ENCODE measurements around the gene BIN2.

The BIN2 gene

DNA sequence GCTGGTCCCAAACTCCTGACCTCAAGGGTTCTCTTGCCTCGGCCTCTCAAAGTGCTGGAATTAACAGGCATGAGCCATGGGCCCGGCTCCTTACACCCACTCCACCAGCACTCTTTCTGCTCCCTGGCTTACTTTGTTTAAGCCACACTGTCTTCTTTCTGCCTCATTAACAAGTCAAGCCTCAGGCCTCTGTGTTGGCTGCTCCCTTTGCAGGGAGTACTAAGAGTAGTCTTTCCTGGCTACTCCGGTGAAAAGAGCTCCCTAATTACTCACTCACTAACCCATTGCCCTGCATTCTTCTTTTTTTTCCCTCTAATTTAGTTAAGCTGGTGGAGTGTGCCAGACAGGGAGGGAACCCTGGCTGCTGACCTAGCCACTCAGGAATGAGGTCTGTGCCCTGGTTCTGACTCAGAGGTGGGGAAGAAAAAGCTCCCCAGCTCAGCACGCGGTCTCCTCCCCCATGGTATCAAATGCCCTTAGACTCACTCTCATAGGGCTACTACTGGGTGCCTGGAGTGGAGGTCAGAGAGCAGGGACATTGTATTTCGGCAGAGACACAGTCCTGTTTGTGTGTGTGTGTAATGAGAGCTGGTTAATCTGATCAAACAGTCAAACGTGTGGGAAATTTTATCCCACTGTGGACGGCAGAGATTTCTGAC, 47.5 kb upstream of the BIN2 start:
- H3K4me1 ChIP-seq (ENCODE audit: low read length): peaks cover 16% of the 10 kb centered on the region
- no peak for DNase-seq
- no peaks in the 10 kb centered on the region for H3K9me2 ChIP-seq (replicated peaks; ENCODE audit: insufficient read depth, low read length)
- no peaks in the 10 kb centered on the region for H3K79me2 ChIP-seq (ENCODE audit: low read length)
- no peak overlapping the region for H3K27ac ChIP-seq (ENCODE audit: low read length)
- H3K9ac ChIP-seq (ENCODE audit: low read length): no peak overlapping the region
- no peaks in the 10 kb centered on the region for H4K20me1 ChIP-seq (ENCODE audit: insufficient read depth, low read length)
- peaks cover 12% of the 10 kb centered on the region for H3F3A ChIP-seq (ENCODE audit: insufficient read depth, low read length)
- no peaks in the 10 kb centered on the region for H3K36me3 ChIP-seq (replicated peaks; ENCODE audit: insufficient read depth, low read length)
- no peaks in the 10 kb centered on the region for H3K9me3 ChIP-seq (replicated peaks; ENCODE audit: insufficient read depth, low read length)
- TF ChIP-seq, protein P1, sequence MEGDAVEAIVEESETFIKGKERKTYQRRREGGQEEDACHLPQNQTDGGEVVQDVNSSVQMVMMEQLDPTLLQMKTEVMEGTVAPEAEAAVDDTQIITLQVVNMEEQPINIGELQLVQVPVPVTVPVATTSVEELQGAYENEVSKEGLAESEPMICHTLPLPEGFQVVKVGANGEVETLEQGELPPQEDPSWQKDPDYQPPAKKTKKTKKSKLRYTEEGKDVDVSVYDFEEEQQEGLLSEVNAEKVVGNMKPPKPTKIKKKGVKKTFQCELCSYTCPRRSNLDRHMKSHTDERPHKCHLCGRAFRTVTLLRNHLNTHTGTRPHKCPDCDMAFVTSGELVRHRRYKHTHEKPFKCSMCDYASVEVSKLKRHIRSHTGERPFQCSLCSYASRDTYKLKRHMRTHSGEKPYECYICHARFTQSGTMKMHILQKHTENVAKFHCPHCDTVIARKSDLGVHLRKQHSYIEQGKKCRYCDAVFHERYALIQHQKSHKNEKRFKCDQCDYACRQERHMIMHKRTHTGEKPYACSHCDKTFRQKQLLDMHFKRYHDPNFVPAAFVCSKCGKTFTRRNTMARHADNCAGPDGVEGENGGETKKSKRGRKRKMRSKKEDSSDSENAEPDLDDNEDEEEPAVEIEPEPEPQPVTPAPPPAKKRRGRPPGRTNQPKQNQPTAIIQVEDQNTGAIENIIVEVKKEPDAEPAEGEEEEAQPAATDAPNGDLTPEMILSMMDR (IDR thresholded peaks at IDR 0.05; ENCODE audit: low read length): no peak
- TF ChIP-seq EZH2phosphoT487 (IDR thresholded peaks at IDR 0.05; ENCODE audit: low read length): no peak
- no peak for TF ChIP-seq EZH2 (optimal IDR thresholded peaks at IDR 0.05; ENCODE audit: low read depth, low read length)
- no peak overlapping the region for H3K4me3 ChIP-seq (ENCODE audit: low read length)
- no peaks in the 10 kb centered on the region for H3K27me3 ChIP-seq (replicated peaks; ENCODE audit: insufficient read depth, low read length)
- no peak overlapping the region for H3K4me2 ChIP-seq (ENCODE audit: low read depth, low read length)
- no peak overlapping the region for H2AFZ ChIP-seq (ENCODE audit: low read length)

DNA sequence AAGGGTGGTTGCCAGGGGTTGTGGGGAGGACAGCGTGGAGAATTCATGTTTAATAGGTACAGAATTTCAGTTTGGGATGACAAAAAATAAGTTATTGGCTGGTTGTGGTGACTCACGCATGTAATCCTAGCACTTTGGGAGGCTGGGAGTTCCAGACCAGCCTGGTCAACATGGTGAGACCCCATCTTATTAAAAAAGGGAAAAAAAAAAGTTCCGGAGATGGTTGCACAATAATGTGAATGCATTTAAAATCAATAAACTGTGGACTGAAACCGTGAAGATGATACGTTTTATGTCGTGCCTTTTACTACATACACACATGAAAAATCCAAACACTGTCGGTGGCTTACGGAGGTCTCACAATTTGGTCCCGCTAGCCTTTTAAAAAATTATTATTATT, 46.7 kb upstream of the BIN2 start:
- H3K27me3 ChIP-seq (replicated peaks; ENCODE audit: insufficient read depth, low read length): no peaks in the 10 kb centered on the region
- H3K9me2 ChIP-seq (replicated peaks; ENCODE audit: insufficient read depth, low read length): no peaks in the 10 kb centered on the region
- no peaks in the 10 kb centered on the region for H3K9me3 ChIP-seq (replicated peaks; ENCODE audit: insufficient read depth, low read length)
- H3K4me2 ChIP-seq (ENCODE audit: low read depth, low read length): no peak overlapping the region
- no peaks in the 10 kb centered on the region for H3K36me3 ChIP-seq (replicated peaks; ENCODE audit: insufficient read depth, low read length)
- no peak overlapping the region for H3K27ac ChIP-seq (ENCODE audit: low read length)
- H3F3A ChIP-seq (ENCODE audit: insufficient read depth, low read length): peaks cover 12% of the 10 kb centered on the region
- TF ChIP-seq EZH2 (optimal IDR thresholded peaks at IDR 0.05; ENCODE audit: low read depth, low read length): no peak
- TF ChIP-seq, protein P1 (IDR thresholded peaks at IDR 0.05; ENCODE audit: low read length): no peak
- TF ChIP-seq EZH2phosphoT487 (IDR thresholded peaks at IDR 0.05; ENCODE audit: low read length): no peak
- H3K4me1 ChIP-seq (ENCODE audit: low read length): peaks cover 16% of the 10 kb centered on the region
- DNase-seq: no peak
- no peak overlapping the region for H3K9ac ChIP-seq (ENCODE audit: low read length)
- H2AFZ ChIP-seq (ENCODE audit: low read length): no peak overlapping the region
- H3K4me3 ChIP-seq (ENCODE audit: low read length): no peak overlapping the region
- no peaks in the 10 kb centered on the region for H4K20me1 ChIP-seq (ENCODE audit: insufficient read depth, low read length)
- no peaks in the 10 kb centered on the region for H3K79me2 ChIP-seq (ENCODE audit: low read length)

DNA sequence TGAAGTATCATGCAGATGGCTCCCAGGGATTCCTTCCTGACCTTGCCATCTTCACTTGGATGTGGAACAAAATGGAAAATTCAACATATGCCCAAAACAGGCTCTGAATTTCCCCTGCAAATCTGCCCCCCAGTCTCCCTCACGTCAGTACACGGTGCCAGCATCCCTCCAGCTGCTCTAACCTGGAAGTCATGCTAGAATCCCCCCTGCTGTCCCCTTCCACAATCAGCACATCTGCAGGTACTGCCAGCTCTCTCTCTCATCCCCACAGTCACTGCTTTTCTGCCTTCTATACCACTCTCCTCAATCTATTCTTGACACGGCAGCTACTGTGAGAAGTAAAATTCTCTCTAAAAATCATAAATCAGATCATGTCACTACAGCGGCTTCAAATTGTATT, 45.6 kb upstream of the BIN2 start:
- Histone ChIP-seq H3K9me3 (replicated peaks; ENCODE audit: insufficient read depth, low read length) (no peaks in the 10 kb centered on the region), H3K4me1 (ENCODE audit: low read length) (peaks cover 16% of the 10 kb centered on the region), H3K4me2 (ENCODE audit: low read depth, low read length) (peak overlapping the region; percentile 68), H4K20me1 (ENCODE audit: insufficient read depth, low read length) (no peaks in the 10 kb centered on the region), H3F3A (ENCODE audit: insufficient read depth, low read length) (peaks cover 12% of the 10 kb centered on the region), H3K27ac (ENCODE audit: low read length) (peak overlapping the region; percentile 78), H3K36me3 (replicated peaks; ENCODE audit: insufficient read depth, low read length) (no peaks in the 10 kb centered on the region), H3K27me3 (replicated peaks; ENCODE audit: insufficient read depth, low read length) (no peaks in the 10 kb centered on the region), H3K9ac (ENCODE audit: low read length) (no peak overlapping the region), H2AFZ (ENCODE audit: low read length) (peak overlapping the region; percentile 37; the same call in 1 of the 2 replicates), H3K79me2 (ENCODE audit: low read length) (no peaks in the 10 kb centered on the region), H3K9me2 (replicated peaks; ENCODE audit: insufficient read depth, low read length) (no peaks in the 10 kb centered on the region), H3K4me3 (ENCODE audit: low read length) (no peak overlapping the region)
- TF ChIP-seq EZH2 (optimal IDR thresholded peaks at IDR 0.05; ENCODE audit: low read depth, low read length) (no peak), EZH2phosphoT487 (IDR thresholded peaks at IDR 0.05; ENCODE audit: low read length) (no peak)
- TF ChIP-seq, protein P1 (IDR thresholded peaks at IDR 0.05; ENCODE audit: low read length): no peak
- no peak for DNase-seq

All from MM.1S (cell line).